Fibroblast of lung (primary cell): ENCODE measurements around the gene SYNDIG1.

Source experiments
- CTCF ChIP-seq, 2 donors: IDR thresholded peaks in 1 of 2; conservative IDR thresholded peaks in 1 of 2; 1 replicate in 1 of 2; 2 replicates in 1 of 2; pipeline ENCODE4 v1.5.1; 2011 to 2012; ENCODE audit warnings: low read length in 2 of 2, control low read depth in 1 of 2, inconsistent platforms in 1 of 2, low read depth in 1 of 2, mild to moderate bottlenecking in 1 of 2
- EZH2 ChIP-seq: IDR thresholded peaks from 2 replicates; pipeline ENCODE4 v1.5.1; 2012; ENCODE audit warnings: low read length, control low read depth, mild to moderate bottlenecking; ENCODE audit errors: missing control alignments

- TF ChIP-seq CTCF (conservative IDR thresholded peaks at IDR 0.05 in 1 of 2, IDR thresholded peaks at IDR 0.05 in 1 of 2; ENCODE audit: low read depth in 1 of 2, low read length in 2 of 2) (no peak), EZH2 (no peak)
These were observed 14.6 kb downstream of the SYNDIG1 start for GRCh38 chr20:24484081-24484450.
